Stomach (tissue), 4 donors: Measurements from ENCODE around the gene TIMM13.
A peak's percentile ranks its signal among the peaks of the same experiment; 100 is the strongest.

Experiments used
- CTCF ChIP-seq, 7 experiments: fragments of 450-650 bp in 4 of 7; fragments of 200-600 bp in 3 of 7; sonication (generic) in 3 of 7; IDR thresholded peaks; one replicate each; pipeline ENCODE4 v1.5.1; 2016 to 2019; ENCODE audit warnings: antibody characterized with exemption in 7 of 7, control low read depth in 2 of 7, mild to moderate bottlenecking in 1 of 7
- EP300 ChIP-seq: sonication (generic); formaldehyde crosslinking; IDR thresholded peaks from one replicate; pipeline ENCODE4 v1.6.1; 2017; ENCODE audit warnings: antibody characterized with exemption
- POLR2A ChIP-seq, 4 donors: fragments of 450-650 bp; IDR thresholded peaks; one replicate each; pipeline ENCODE4 v1.6.1; 2016; ENCODE audit warnings: antibody characterized with exemption in 4 of 4, control low read depth in 2 of 4, mild to moderate bottlenecking in 1 of 4, moderate library complexity in 1 of 4
- POLR2AphosphoS5 ChIP-seq, 3 donors: sonication (generic); formaldehyde crosslinking; IDR thresholded peaks; one replicate each; pipeline ENCODE4 v1.6.1; 2016; ENCODE audit warnings: antibody characterized with exemption in 3 of 3

GRCh38 chr19:2475018-2475701 is 47.8 kb upstream of the TIMM13 start:
- peak in 1 of 7 experiments; percentile 4 for TF ChIP-seq CTCF (IDR thresholded peaks at IDR 0.05)
- TF ChIP-seq POLR2A (IDR thresholded peaks at IDR 0.05), result no peak
- TF ChIP-seq POLR2AphosphoS5 (IDR thresholded peaks at IDR 0.05), result no peak
- TF ChIP-seq EP300, result no peak
